Mucosa of descending colon (tissue), 3 donors: Measurements from ENCODE around the gene PCDHB11. TPM values are rescaled to one million over a fixed set of nuclear protein-coding genes. Genes with fewer than 3 reads are reported as not detected.
"Not testable (repeated sequence)": the region's sequence is repeated elsewhere in the genome, so short reads cannot be mapped to it uniquely, and the experiment has no call there.

Experiments
- ATAC-seq: fragments of 200-7000 bp; cut with Tn5 transposase; one replicate; pipeline ENCODE4 v1.9.1; 2020; ENCODE audit warnings: mild to moderate bottlenecking, moderate library complexity
- DNase-seq, 3 donors: peaks; one replicate each; pipeline ENCODE4 v3.0.0-alpha.2; 2020
- H3K36me3 ChIP-seq: fragments of 200-600 bp; one replicate; pipeline ENCODE4 v1.8.0; 2021; ENCODE audit warnings: low read depth, mild to moderate bottlenecking
- H3K4me1 ChIP-seq: fragments of 200-600 bp; one replicate; pipeline ENCODE4 v1.8.0; 2021; ENCODE audit warnings: low read depth, mild to moderate bottlenecking
- H3K4me3 ChIP-seq: fragments of 200-600 bp; one replicate; pipeline ENCODE4 v1.8.0; 2021; ENCODE audit warnings: mild to moderate bottlenecking
- H3K9me3 ChIP-seq: fragments of 200-600 bp; one replicate; pipeline ENCODE4 v1.8.0; 2021; ENCODE audit warnings: mild to moderate bottlenecking
- CTCF ChIP-seq: fragments of 200-600 bp; IDR thresholded peaks from one replicate; pipeline ENCODE4 v1.8.0; 2022; ENCODE audit warnings: antibody characterized with exemption, mild to moderate bottlenecking
- intact Hi-C, 2 donors: fragments of 100-400 bp; cut with DNase I in 1 of 2; cut with micrococcal nuclease in 1 of 2; formaldehyde crosslinking; loops; one replicate each; pipeline versions ENCODE4 v1.11.0 to v1.11.1; 2022; cut with DNase I, micrococcal nuclease
- total RNA-seq, 3 donors: library from RNA; stranded (reverse); fragmentation: NEBNext Ultra II Directional in 2 of 3; extraction: Animal tissue kit (Norgen Biotek cat#: 25700) in 2 of 3; gene quantifications; one replicate each; pipeline versions ENCODE4 v1.2.1 to v1.2.4, GENCODE V29; 2021 to 2023
- donor health status: DM: no; HTN: no; CAD: no; lungs with moderate emphysema.
- donor health status: DM: no; HTN: no; CAD: no.
- donor health status: DM: no; HTN: yes; CAD: no.

The PCDHB11 gene
- total RNA-seq, 3 donors from 2014 or later = 0.55 to 5.8 (median 1.3) TPM

- ATAC-seq (peak; percentile 36), DNase-seq (no peak)
- H3K4me3 ChIP-seq = no peak within 1 kb of the TSS
- intact Hi-C loops = no loop called here
- no peaks in the 10 kb centered on the region for H3K4me1 ChIP-seq
- H3K9me3 ChIP-seq = peaks cover 84% of the 10 kb centered on the region
- no peaks in the 10 kb centered on the region for H3K36me3 ChIP-seq
- TF ChIP-seq CTCF = no peak
Observed at GRCh38 chr5:141223112-141223783, 23.8 kb downstream of the PCDHB11 start, which contains the start of gene PCDHB14. PCDHB14 (plus strand) TSS chr5:141223343; CDS start chr5:141223506, 163 bp downstream.

DNA sequence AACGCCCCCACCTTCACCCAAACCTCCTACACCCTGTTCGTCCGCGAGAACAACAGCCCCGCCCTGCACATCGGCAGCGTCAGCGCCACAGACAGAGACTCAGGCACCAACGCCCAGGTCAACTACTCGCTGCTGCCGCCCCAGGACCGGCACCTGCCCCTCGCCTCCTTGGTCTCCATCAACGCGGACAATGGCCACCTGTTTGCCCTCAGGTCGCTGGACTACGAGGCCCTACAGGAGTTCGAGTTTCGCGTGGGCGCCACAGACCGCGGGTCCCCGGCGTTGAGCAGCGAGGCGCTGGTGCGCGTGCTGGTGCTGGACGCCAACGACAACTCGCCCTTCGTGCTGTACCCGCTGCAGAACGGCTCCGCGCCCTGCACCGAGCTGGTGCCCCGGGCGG is 25.4 kb downstream of the PCDHB11 start:
- H3K4me1 ChIP-seq, H3K4me3 ChIP-seq, H3K36me3 ChIP-seq, intact Hi-C loops, ATAC-seq, DNase-seq: not testable (repeated sequence)
- peaks cover 82% of the 10 kb centered on the region for H3K9me3 ChIP-seq

GRCh38 chr5:141225421-141225820 is 26.0 kb downstream of the PCDHB11 start:
- DNase-seq, intact Hi-C loops: not testable (repeated sequence)
- peaks cover 82% of the 10 kb centered on the region for H3K9me3 ChIP-seq

DNA sequence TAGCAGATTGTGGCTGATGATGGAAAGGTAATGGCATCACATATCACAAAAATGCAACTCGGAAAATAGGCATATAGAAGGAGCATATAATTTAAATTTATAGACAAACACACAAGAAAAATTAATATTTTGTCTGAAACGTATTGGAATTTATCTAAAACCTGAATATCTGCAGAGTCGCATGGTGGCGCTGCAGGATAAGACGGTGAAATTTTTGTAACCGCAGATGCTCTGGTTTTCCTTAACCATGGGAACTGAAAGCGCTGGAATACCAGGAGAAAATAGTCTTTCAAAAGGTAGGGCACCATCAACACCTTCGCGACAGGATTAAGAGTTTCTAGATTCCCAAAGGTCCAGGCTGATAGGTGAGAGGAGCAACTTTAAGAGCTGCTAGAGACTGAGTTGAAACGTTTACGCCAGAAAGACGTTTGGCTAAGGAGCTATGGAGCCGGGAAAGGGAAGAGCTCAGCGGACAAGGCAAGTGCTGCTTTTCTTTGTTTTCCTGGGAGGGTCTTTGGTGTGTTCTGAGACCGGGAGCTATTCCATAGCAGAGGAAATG is 34.8 kb downstream of the PCDHB11 start:
- no peak overlapping the region for H3K4me3 ChIP-seq
- H3K9me3 ChIP-seq = peaks cover 90% of the 10 kb centered on the region
- peak in 1 of 3 donors; percentile 5 for DNase-seq
- H3K4me1 ChIP-seq = no peaks in the 10 kb centered on the region
- no peaks in the 10 kb centered on the region for H3K36me3 ChIP-seq
- ATAC-seq = no peak
- intact Hi-C loops = no loop called here
- TF ChIP-seq CTCF = no peak

More at GRCh38 chr5:141225421-141225820, 26.0 kb downstream of the PCDHB11 start:
- not testable (repeated sequence) for H3K36me3 ChIP-seq, H3K4me3 ChIP-seq, ATAC-seq, H3K4me1 ChIP-seq

DNA sequence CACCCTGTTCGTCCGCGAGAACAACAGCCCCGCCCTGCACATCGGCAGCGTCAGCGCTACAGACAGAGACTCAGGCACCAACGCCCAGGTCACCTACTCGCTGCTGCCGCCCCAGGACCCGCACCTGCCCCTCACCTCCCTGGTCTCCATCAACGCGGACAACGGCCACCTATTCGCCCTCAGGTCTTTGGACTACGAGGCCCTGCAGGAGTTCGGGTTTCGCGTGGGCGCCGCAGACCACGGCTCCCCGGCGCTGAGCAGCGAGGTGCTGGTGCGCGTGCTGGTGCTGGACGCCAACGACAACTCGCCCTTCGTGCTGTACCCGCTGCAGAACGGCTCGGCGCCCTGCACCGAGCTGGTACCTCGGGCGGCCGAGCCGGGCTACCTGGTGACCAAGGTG is 36.5 kb downstream of the PCDHB11 start:
- intact Hi-C loops, H3K4me1 ChIP-seq, H3K36me3 ChIP-seq, H3K4me3 ChIP-seq, ATAC-seq, DNase-seq: not testable (repeated sequence)
- peaks cover 96% of the 10 kb centered on the region for H3K9me3 ChIP-seq

- Histone ChIP-seq H3K4me3 (no peak overlapping the region), H3K4me1 (no peaks in the 10 kb centered on the region), H3K9me3 (peaks cover 98% of the 10 kb centered on the region), H3K36me3 (no peaks in the 10 kb centered on the region)
- no peak for TF ChIP-seq CTCF
- DNase-seq (no peak), ATAC-seq (no peak)
- intact Hi-C loops = no loop called here
Observed at GRCh38 chr5:141236516-141237313, 37.3 kb downstream of the PCDHB11 start.

DNA sequence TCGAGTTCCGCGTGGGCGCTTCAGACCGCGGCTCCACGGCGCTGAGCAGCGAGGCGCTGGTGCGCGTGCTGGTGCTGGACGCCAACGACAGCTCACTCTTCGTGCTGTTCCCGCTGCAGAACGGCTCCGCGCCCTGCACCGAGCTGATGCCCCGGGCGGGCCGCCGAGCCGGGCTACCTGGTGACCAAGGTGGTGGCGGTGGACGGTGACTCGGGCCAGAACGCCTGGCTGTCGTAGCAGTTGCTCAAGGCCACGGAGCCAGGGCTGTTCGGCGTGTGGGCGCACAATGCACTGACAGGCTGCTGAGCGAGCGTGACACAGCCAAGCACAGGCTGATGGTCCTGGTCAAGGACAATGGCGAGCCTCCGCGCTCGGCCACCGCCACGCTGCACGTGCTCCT is 42.1 kb downstream of the PCDHB11 start:
- peaks cover 98% of the 10 kb centered on the region for H3K9me3 ChIP-seq
- TF ChIP-seq CTCF = no peak
- ATAC-seq = no peak

More for the DNA sequence above, 42.1 kb downstream of the PCDHB11 start:
- intact Hi-C loops = no loop called here
- Histone ChIP-seq H3K4me3 (no peak overlapping the region), H3K36me3 (no peaks in the 10 kb centered on the region), H3K4me1 (no peaks in the 10 kb centered on the region)
- no peak for DNase-seq
